GM23338 (cell line): ENCODE data around the gene DCAF4L1. TPM values are rescaled to one million over a fixed set of nuclear protein-coding genes. Genes with fewer than 3 reads are reported as not detected.

Experiments
- ATAC-seq: fragments of 200-7000 bp; cut with Tn5 transposase; 3 replicates; pipeline ENCODE4 v1.9.1; 2020
- DNase-seq: peaks from one replicate; pipeline ENCODE4 v3.0.0-alpha.2; 2015; ENCODE audit warnings: low spot score
- H2AFZ ChIP-seq: fragments of 200-600 bp; sonication (generic); 2 replicates; pipeline ENCODE4 v1.8.0; 2016; ENCODE audit warnings: antibody characterized with exemption, mild to moderate bottlenecking, moderate library complexity
- H3F3A ChIP-seq: fragments of 200-600 bp; sonication (generic); replicated peaks from 2 replicates; pipeline ENCODE4 v1.8.0; 2017; ENCODE audit warnings: antibody characterized with exemption, mixed run types, low read depth
- H3K27ac ChIP-seq: fragments of 200-600 bp; sonication (generic); 2 replicates; pipeline ENCODE4 v1.6.1; 2016; ENCODE audit warnings: low read depth
- H3K27me3 ChIP-seq: fragments of 200-600 bp; sonication (generic); 2 replicates; pipeline ENCODE4 v1.8.0; 2016; ENCODE audit warnings: mild to moderate bottlenecking, mixed run types, moderate library complexity; ENCODE audit not compliant: insufficient read depth
- H3K36me3 ChIP-seq: fragments of 200-600 bp; sonication (generic); 2 replicates; pipeline ENCODE4 v1.8.0; 2016; ENCODE audit warnings: mild to moderate bottlenecking; ENCODE audit not compliant: insufficient read depth
- H3K4me1 ChIP-seq: fragments of 200-600 bp; sonication (generic); 2 replicates; pipeline ENCODE4 v1.8.0; 2016; ENCODE audit warnings: mild to moderate bottlenecking, moderate library complexity; ENCODE audit not compliant: insufficient read depth
- H3K4me2 ChIP-seq: fragments of 200-600 bp; sonication (generic); 2 replicates; pipeline ENCODE4 v1.7.1; 2017; ENCODE audit warnings: mixed run types
- H3K4me3 ChIP-seq: fragments of 200-600 bp; sonication (generic); 2 replicates; pipeline ENCODE4 v1.6.1; 2016; ENCODE audit warnings: mixed run types
- H3K79me2 ChIP-seq: fragments of 200-600 bp; sonication (generic); replicated peaks from 2 replicates; pipeline ENCODE4 v1.8.0; 2017; ENCODE audit warnings: mild to moderate bottlenecking; ENCODE audit not compliant: insufficient read depth
- H3K9me2 ChIP-seq: fragments of 200-600 bp; sonication (generic); 2 replicates; pipeline ENCODE4 v1.8.0; 2017; ENCODE audit not compliant: insufficient read depth
- H4K20me1 ChIP-seq: fragments of 200-600 bp; sonication (generic); replicated peaks from 2 replicates; pipeline ENCODE4 v1.8.0; 2017; ENCODE audit warnings: mild to moderate bottlenecking; ENCODE audit not compliant: insufficient read depth
- H3K27ac Mint-ChIP-seq: 2 replicates; pipeline ENCODE4 v1.8.0; 2020; ENCODE audit warnings: inconsistent platforms, mild to moderate bottlenecking, moderate library complexity, mixed read lengths
- H3K27me3 Mint-ChIP-seq: 3 replicates; pipeline ENCODE4 v1.8.0; 2022; ENCODE audit warnings: low read depth, mild to moderate bottlenecking, moderate library complexity, mixed read lengths, inconsistent platforms; ENCODE audit not compliant: insufficient read depth, poor library complexity
- H3K36me3 Mint-ChIP-seq: 3 replicates; pipeline ENCODE4 v1.8.0; 2021; ENCODE audit warnings: low read depth, mild to moderate bottlenecking, inconsistent platforms, moderate library complexity, mixed read lengths
- H3K4me1 Mint-ChIP-seq: 3 replicates; pipeline ENCODE4 v1.8.0; 2020; ENCODE audit warnings: mild to moderate bottlenecking, inconsistent platforms, mixed read lengths
- H3K4me3 Mint-ChIP-seq: 3 replicates; pipeline ENCODE4 v1.8.0; 2021; ENCODE audit warnings: moderate library complexity, mild to moderate bottlenecking, inconsistent platforms, mixed read lengths
- H3K9me3 Mint-ChIP-seq: 3 replicates; pipeline ENCODE4 v1.8.0; 2020; ENCODE audit warnings: moderate library complexity, mild to moderate bottlenecking, inconsistent platforms, mixed read lengths
- CREB1 ChIP-seq: fragments of 250-450 bp; sonication (Bioruptor Pico); IDR thresholded peaks from 2 replicates; pipeline ENCODE4 v1.5.0; 2020; ENCODE audit warnings: low read depth, mild to moderate bottlenecking, moderate library complexity
- EZH2 ChIP-seq: fragments of 200-600 bp; sonication (generic); IDR thresholded peaks from one replicate; pipeline ENCODE4 v1.8.0; 2017; ENCODE audit warnings: antibody characterized with exemption, mild to moderate bottlenecking, low read depth; ENCODE audit not compliant: unreplicated experiment
- EZH2phosphoT487 ChIP-seq: fragments of 200-600 bp; sonication (generic); IDR thresholded peaks from one replicate; pipeline ENCODE4 v1.8.1; 2018; ENCODE audit warnings: antibody characterized with exemption; ENCODE audit not compliant: unreplicated experiment
- JUNB ChIP-seq: IDR thresholded peaks from one replicate; pipeline ENCODE4 v1.6.1; 2016; ENCODE audit warnings: antibody characterized with exemption; ENCODE audit not compliant: unreplicated experiment
- POLR2AphosphoS5 ChIP-seq: IDR thresholded peaks from 2 replicates; pipeline ENCODE4 v1.6.1; 2016; ENCODE audit warnings: antibody characterized with exemption, low read depth
- STAT1 ChIP-seq: IDR thresholded peaks from one replicate; pipeline ENCODE4 v1.6.1; 2016; ENCODE audit warnings: antibody characterized with exemption; ENCODE audit not compliant: unreplicated experiment
- ZNF114 ChIP-seq: fragments of 250-450 bp; sonication (Bioruptor Pico); IDR thresholded peaks from 2 replicates; pipeline ENCODE4 v1.5.0; 2020; ENCODE audit warnings: mild to moderate bottlenecking, moderate library complexity
- ZNF331 ChIP-seq: fragments of 250-450 bp; sonication (Bioruptor Pico); IDR thresholded peaks from 2 replicates; pipeline ENCODE4 v1.5.0; 2020; ENCODE audit warnings: low read depth, mild to moderate bottlenecking, moderate library complexity
- long read RNA-seq: library from polyadenylated mRNA; unstranded; transcript quantifications from one replicate; pipeline ENCODE4 v2.0.0, GENCODE V29; 2020; ENCODE audit not compliant: unreplicated experiment
- polyA plus RNA-seq: library from polyadenylated mRNA; unstranded; fragments of >200 nt; fragmentation: Nextera tagmentation; extraction: Ambion mirVana; gene quantifications from 2 replicates; pipeline ENCODE4 v1.2.1, GENCODE V29; 2016
- total RNA-seq: library from RNA; depleted of rRNA; stranded (reverse); fragments of >200 nt; shearing (Covaris generic); gene quantifications from 2 replicates; pipeline ENCODE4 v1.2.3, GENCODE V29; 2014; rRNA removed
- TF ChIP-seq, protein P1 (sequence below): IDR thresholded peaks from one replicate; pipeline ENCODE4 v1.6.1; 2018; ENCODE audit warnings: antibody characterized with exemption; ENCODE audit not compliant: unreplicated experiment
- TF ChIP-seq, protein P2 (sequence below): fragments of 250-450 bp; sonication (Bioruptor Pico); IDR thresholded peaks from 2 replicates; pipeline ENCODE4 v1.5.0; 2020; ENCODE audit warnings: mild to moderate bottlenecking, moderate library complexity
- TF ChIP-seq, protein P3 (sequence below): IDR thresholded peaks from 2 replicates; pipeline ENCODE4 v1.6.1; 2016; ENCODE audit warnings: antibody characterized with exemption
- TF ChIP-seq, protein P4 (sequence below), 2 experiments: fragments of 200-600 bp in 1 of 2; sonication (generic) in 1 of 2; conservative IDR thresholded peaks; 2 replicates each; pipeline versions ENCODE4 v1.5.1 to v1.6.1; 2016 to 2017; ENCODE audit warnings: antibody characterized with exemption in 2 of 2, low read depth in 2 of 2, mild to moderate bottlenecking in 2 of 2, moderate library complexity in 1 of 2

The DCAF4L1 gene, protein sequence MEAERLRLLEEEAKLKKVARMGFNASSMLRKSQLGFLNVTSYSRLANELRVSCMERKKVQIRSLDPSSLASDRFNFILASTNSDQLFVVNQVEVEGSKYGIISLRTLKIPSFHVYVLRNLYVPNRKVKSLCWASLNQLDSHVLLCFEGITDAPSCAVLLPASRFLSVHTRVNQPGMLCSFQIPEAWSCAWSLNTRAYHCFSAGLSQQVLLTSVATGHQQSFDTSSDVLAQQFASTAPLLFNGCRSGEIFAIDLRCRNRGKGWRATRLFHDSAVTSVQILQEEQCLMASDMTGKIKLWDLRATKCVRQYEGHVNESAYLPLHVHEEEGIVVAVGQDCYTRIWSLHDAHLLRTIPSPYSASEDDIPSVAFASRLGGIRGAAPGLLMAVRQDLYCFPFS
- total RNA-seq (0.43 and 0.63 TPM in 2 replicates), polyA plus RNA-seq (0.37 and 0.55 TPM in 2 replicates)
- long read RNA-seq, result 0 reads

DNA sequence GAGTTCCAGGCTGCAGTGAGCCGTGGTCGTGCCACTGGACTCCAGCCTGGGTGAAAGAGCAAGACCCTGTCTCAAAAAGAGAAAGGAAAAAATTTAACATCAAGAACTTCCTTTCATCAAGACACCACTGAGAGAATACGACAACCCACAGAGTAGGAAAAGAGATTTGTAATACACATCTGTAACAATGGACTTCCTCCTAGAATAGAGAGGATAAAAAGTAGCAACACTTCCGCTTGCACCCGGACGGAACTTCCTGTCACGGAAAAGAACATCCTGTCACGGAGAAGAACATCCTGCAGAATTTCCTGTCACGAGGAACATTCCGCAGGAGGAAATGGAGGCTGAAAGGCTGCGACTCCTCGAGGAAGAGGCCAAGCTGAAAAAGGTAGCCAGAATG lies at the start of gene DCAF4L1:
DCAF4L1 (plus strand) TSS at position 301 of the 400 bp plus-strand sequence; CDS start at position 338, 37 bp downstream.
- Histone ChIP-seq H3K4me3 (no peak within 1 kb of the TSS), H3K4me1 (peaks cover 45% of the 10 kb centered on the region), H3K9me2 (no peaks in the 10 kb centered on the region), H4K20me1 (no peaks in the 10 kb centered on the region), H3K79me2 (no peaks in the 10 kb centered on the region), H3K4me2 (no peak within 1 kb of the TSS), H3K27ac (no peak within 1 kb of the TSS), H3K36me3 (no peaks in the 10 kb centered on the region), H3F3A (no peaks in the 10 kb centered on the region), H2AFZ (no peak within 1 kb of the TSS), H3K27me3 (no peaks in the 10 kb centered on the region)
- TF ChIP-seq, protein P1, sequence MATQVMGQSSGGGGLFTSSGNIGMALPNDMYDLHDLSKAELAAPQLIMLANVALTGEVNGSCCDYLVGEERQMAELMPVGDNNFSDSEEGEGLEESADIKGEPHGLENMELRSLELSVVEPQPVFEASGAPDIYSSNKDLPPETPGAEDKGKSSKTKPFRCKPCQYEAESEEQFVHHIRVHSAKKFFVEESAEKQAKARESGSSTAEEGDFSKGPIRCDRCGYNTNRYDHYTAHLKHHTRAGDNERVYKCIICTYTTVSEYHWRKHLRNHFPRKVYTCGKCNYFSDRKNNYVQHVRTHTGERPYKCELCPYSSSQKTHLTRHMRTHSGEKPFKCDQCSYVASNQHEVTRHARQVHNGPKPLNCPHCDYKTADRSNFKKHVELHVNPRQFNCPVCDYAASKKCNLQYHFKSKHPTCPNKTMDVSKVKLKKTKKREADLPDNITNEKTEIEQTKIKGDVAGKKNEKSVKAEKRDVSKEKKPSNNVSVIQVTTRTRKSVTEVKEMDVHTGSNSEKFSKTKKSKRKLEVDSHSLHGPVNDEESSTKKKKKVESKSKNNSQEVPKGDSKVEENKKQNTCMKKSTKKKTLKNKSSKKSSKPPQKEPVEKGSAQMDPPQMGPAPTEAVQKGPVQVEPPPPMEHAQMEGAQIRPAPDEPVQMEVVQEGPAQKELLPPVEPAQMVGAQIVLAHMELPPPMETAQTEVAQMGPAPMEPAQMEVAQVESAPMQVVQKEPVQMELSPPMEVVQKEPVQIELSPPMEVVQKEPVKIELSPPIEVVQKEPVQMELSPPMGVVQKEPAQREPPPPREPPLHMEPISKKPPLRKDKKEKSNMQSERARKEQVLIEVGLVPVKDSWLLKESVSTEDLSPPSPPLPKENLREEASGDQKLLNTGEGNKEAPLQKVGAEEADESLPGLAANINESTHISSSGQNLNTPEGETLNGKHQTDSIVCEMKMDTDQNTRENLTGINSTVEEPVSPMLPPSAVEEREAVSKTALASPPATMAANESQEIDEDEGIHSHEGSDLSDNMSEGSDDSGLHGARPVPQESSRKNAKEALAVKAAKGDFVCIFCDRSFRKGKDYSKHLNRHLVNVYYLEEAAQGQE, result no peak
- TF ChIP-seq POLR2AphosphoS5, result no peak
- TF ChIP-seq CREB1, result no peak
- no peak for TF ChIP-seq ZNF114 (CRISPR knock-in tag)
- TF ChIP-seq, protein P2, sequence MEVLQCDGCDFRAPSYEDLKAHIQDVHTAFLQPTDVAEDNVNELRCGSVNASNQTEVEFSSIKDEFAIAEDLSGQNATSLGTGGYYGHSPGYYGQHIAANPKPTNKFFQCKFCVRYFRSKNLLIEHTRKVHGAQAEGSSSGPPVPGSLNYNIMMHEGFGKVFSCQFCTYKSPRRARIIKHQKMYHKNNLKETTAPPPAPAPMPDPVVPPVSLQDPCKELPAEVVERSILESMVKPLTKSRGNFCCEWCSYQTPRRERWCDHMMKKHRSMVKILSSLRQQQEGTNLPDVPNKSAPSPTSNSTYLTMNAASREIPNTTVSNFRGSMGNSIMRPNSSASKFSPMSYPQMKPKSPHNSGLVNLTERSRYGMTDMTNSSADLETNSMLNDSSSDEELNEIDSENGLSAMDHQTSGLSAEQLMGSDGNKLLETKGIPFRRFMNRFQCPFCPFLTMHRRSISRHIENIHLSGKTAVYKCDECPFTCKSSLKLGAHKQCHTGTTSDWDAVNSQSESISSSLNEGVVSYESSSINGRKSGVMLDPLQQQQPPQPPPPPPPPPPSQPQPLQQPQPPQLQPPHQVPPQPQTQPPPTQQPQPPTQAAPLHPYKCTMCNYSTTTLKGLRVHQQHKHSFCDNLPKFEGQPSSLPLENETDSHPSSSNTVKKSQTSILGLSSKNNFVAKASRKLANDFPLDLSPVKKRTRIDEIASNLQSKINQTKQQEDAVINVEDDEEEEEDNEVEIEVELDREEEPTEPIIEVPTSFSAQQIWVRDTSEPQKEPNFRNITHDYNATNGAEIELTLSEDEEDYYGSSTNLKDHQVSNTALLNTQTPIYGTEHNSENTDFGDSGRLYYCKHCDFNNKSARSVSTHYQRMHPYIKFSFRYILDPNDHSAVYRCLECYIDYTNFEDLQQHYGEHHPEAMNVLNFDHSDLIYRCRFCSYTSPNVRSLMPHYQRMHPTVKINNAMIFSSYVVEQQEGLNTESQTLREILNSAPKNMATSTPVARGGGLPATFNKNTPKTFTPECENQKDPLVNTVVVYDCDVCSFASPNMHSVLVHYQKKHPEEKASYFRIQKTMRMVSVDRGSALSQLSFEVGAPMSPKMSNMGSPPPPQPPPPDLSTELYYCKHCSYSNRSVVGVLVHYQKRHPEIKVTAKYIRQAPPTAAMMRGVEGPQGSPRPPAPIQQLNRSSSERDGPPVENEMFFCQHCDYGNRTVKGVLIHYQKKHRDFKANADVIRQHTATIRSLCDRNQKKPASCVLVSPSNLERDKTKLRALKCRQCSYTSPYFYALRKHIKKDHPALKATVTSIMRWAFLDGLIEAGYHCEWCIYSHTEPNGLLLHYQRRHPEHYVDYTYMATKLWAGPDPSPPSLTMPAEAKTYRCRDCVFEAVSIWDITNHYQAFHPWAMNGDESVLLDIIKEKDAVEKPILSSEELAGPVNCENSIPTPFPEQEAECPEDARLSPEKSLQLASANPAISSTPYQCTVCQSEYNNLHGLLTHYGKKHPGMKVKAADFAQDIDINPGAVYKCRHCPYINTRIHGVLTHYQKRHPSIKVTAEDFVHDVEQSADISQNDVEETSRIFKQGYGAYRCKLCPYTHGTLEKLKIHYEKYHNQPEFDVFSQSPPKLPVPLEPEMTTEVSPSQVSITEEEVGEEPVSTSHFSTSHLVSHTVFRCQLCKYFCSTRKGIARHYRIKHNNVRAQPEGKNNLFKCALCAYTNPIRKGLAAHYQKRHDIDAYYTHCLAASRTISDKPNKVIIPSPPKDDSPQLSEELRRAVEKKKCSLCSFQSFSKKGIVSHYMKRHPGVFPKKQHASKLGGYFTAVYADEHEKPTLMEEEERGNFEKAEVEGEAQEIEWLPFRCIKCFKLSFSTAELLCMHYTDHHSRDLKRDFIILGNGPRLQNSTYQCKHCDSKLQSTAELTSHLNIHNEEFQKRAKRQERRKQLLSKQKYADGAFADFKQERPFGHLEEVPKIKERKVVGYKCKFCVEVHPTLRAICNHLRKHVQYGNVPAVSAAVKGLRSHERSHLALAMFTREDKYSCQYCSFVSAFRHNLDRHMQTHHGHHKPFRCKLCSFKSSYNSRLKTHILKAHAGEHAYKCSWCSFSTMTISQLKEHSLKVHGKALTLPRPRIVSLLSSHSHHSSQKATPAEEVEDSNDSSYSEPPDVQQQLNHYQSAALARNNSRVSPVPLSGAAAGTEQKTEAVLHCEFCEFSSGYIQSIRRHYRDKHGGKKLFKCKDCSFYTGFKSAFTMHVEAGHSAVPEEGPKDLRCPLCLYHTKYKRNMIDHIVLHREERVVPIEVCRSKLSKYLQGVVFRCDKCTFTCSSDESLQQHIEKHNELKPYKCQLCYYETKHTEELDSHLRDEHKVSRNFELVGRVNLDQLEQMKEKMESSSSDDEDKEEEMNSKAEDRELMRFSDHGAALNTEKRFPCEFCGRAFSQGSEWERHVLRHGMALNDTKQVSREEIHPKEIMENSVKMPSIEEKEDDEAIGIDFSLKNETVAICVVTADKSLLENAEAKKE, result no peak
- TF ChIP-seq EZH2phosphoT487, result no peak
- no peak for TF ChIP-seq ZNF331 (CRISPR knock-in tag)
- TF ChIP-seq, protein P3, sequence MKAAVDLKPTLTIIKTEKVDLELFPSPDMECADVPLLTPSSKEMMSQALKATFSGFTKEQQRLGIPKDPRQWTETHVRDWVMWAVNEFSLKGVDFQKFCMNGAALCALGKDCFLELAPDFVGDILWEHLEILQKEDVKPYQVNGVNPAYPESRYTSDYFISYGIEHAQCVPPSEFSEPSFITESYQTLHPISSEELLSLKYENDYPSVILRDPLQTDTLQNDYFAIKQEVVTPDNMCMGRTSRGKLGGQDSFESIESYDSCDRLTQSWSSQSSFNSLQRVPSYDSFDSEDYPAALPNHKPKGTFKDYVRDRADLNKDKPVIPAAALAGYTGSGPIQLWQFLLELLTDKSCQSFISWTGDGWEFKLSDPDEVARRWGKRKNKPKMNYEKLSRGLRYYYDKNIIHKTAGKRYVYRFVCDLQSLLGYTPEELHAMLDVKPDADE, result no peak
- TF ChIP-seq STAT1, result no peak
- TF ChIP-seq, protein P4, sequence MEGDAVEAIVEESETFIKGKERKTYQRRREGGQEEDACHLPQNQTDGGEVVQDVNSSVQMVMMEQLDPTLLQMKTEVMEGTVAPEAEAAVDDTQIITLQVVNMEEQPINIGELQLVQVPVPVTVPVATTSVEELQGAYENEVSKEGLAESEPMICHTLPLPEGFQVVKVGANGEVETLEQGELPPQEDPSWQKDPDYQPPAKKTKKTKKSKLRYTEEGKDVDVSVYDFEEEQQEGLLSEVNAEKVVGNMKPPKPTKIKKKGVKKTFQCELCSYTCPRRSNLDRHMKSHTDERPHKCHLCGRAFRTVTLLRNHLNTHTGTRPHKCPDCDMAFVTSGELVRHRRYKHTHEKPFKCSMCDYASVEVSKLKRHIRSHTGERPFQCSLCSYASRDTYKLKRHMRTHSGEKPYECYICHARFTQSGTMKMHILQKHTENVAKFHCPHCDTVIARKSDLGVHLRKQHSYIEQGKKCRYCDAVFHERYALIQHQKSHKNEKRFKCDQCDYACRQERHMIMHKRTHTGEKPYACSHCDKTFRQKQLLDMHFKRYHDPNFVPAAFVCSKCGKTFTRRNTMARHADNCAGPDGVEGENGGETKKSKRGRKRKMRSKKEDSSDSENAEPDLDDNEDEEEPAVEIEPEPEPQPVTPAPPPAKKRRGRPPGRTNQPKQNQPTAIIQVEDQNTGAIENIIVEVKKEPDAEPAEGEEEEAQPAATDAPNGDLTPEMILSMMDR (conservative IDR thresholded peaks at IDR 0.05; ENCODE audit: low read depth in 2 of 2), result no peak
- TF ChIP-seq JUNB, result no peak
- no peak for TF ChIP-seq EZH2
- peaks cover 57% of the 10 kb centered on the region for H3K4me1 Mint-ChIP-seq
- no peak for DNase-seq
- ATAC-seq, result no peak
- H3K36me3 Mint-ChIP-seq, result no peaks in the 10 kb centered on the region; the same call in 2 of the 3 replicates
- H3K9me3 Mint-ChIP-seq, result no peaks in the 10 kb centered on the region
- peaks cover 4% of the 10 kb centered on the region for H3K27me3 Mint-ChIP-seq
- H3K27ac Mint-ChIP-seq, result peak within 1 kb of the TSS; percentile 38; the same call in 1 of the 2 replicates
- no peak within 1 kb of the TSS for H3K4me3 Mint-ChIP-seq
